Neural cell (in vitro differentiated cells): ENCODE data around the gene APAF1.

Source experiments
- CTCF ChIP-seq: fragments of 450-650 bp; IDR thresholded peaks from 2 replicates; pipeline ENCODE4 v1.5.1; 2014; ENCODE audit warnings: antibody characterized with exemption, mild to moderate bottlenecking, moderate library complexity; ENCODE audit not compliant: poor library complexity, severe bottlenecking
- EP300 ChIP-seq: fragments of 450-650 bp; conservative IDR thresholded peaks from 2 replicates; pipeline ENCODE4 v1.6.1; 2014; ENCODE audit warnings: antibody characterized with exemption, mild to moderate bottlenecking, moderate library complexity; ENCODE audit not compliant: poor library complexity, severe bottlenecking
- EZH2 ChIP-seq: fragments of 200-600, 300-800 bp; shearing (Covaris generic), sonication (generic); IDR thresholded peaks from 2 replicates; pipeline ENCODE4 v1.6.1; 2014; ENCODE audit warnings: antibody characterized with exemption, low read length, borderline replicate concordance, mild to moderate bottlenecking; ENCODE audit not compliant: insufficient read depth, poor library complexity, severe bottlenecking
- MXI1 ChIP-seq: fragments of 450-650 bp; conservative IDR thresholded peaks from 2 replicates; pipeline ENCODE4 v1.6.1; 2014; ENCODE audit warnings: antibody characterized with exemption, mild to moderate bottlenecking; ENCODE audit not compliant: poor library complexity, severe bottlenecking
- POLR2AphosphoS5 ChIP-seq: IDR thresholded peaks from 2 replicates; pipeline ENCODE4 v1.6.1; 2012
- RAD21 ChIP-seq: fragments of 450-650 bp; conservative IDR thresholded peaks from 2 replicates; pipeline ENCODE4 v1.6.1; 2014; ENCODE audit warnings: antibody characterized with exemption, mild to moderate bottlenecking, moderate library complexity
- REST ChIP-seq: IDR thresholded peaks from 2 replicates; pipeline ENCODE4 v1.6.1; 2012; ENCODE audit warnings: borderline replicate concordance
- TAF1 ChIP-seq: IDR thresholded peaks from 2 replicates; pipeline ENCODE4 v1.6.1; 2012; ENCODE audit warnings: low read depth

- TF ChIP-seq RAD21 = no peak
- no peak for TF ChIP-seq CTCF
- no peak for TF ChIP-seq POLR2AphosphoS5
- no peak for TF ChIP-seq EZH2
- TF ChIP-seq REST = no peak
- TF ChIP-seq EP300 = no peak
- no peak for TF ChIP-seq MXI1
- TF ChIP-seq TAF1 = no peak
These were observed 43.2 kb upstream of the APAF1 start for GRCh38 chr12:98601924-98602323.
